T-helper 22 cell (primary cell): ENCODE results near the gene CCL25.

Experiments used
- DNase-seq: peaks from one replicate; pipeline ENCODE4 v3.0.0-alpha.2; 2020; ENCODE audit warnings: low read depth

Gene CCL25

DNA sequence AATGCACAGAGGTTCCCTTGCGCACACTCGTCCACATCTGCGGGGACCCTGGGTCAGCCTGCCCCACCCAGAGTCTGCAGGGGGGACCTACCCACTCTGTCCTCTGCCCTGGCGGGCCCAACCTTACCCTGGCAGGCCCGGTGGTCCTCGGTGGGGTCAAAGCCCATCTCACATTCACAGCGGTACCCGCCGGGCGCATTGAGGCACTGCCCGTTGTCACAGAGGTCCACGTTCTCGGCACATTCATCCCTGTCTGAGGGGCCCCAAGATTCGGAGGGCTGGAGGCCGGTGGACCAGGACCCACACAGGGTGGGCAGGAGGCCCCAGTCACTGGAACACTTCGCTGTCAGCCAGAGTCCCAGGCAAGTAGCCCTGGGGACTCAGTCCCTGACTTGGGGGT lies 58.4 kb downstream of the CCL25 start:
- DNase-seq: no peak

DNA sequence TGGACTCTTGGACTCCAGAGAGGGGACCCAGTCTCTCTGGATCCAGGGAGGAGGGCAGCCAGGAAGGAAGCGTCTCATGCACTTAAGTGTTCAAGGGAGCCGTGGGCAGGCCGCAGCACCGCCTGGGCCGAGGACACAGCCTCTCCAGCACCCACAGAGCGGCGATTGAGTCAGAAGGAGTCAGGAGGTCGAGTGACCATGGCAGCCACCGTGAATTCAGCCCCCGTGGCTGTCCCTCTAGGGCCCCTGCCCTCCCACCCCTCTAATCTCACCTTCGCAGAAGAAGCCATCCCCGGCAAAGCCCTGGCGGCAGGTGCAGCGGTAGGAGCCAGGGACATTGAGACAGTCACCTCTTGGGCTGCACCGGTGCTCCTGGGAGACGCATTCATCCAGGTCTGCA lies 58.8 kb downstream of the CCL25 start:
- DNase-seq: no peak
